Transverse colon (tissue), 4 donors: ENCODE results near the gene CCDC68.

Experiments used
- POLR2A ChIP-seq: fragments of 450-650 bp; IDR thresholded peaks from one replicate; pipeline ENCODE4 v1.6.1; 2016; ENCODE audit warnings: antibody characterized with exemption, mild to moderate bottlenecking, moderate library complexity
- POLR2AphosphoS5 ChIP-seq, 3 donors: sonication (generic); formaldehyde crosslinking; IDR thresholded peaks; one replicate each; pipeline ENCODE4 v1.6.1; 2016; ENCODE audit warnings: antibody characterized with exemption in 3 of 3
- TF ChIP-seq, protein P1 (sequence below), 5 experiments: fragments of 200-600 bp in 3 of 5; fragments of 450-650 bp in 2 of 5; sonication (generic) in 3 of 5; IDR thresholded peaks; 1 replicate in 2 of 5; 2 replicates in 3 of 5; pipeline ENCODE4 v1.5.1; 2016 to 2017; ENCODE audit warnings: antibody characterized with exemption in 5 of 5, inconsistent platforms in 3 of 5, mild to moderate bottlenecking in 2 of 5, moderate library complexity in 1 of 5

GRCh38 chr18:54880395-54881105 is 78.7 kb downstream of the CCDC68 start:
- TF ChIP-seq, protein P1, sequence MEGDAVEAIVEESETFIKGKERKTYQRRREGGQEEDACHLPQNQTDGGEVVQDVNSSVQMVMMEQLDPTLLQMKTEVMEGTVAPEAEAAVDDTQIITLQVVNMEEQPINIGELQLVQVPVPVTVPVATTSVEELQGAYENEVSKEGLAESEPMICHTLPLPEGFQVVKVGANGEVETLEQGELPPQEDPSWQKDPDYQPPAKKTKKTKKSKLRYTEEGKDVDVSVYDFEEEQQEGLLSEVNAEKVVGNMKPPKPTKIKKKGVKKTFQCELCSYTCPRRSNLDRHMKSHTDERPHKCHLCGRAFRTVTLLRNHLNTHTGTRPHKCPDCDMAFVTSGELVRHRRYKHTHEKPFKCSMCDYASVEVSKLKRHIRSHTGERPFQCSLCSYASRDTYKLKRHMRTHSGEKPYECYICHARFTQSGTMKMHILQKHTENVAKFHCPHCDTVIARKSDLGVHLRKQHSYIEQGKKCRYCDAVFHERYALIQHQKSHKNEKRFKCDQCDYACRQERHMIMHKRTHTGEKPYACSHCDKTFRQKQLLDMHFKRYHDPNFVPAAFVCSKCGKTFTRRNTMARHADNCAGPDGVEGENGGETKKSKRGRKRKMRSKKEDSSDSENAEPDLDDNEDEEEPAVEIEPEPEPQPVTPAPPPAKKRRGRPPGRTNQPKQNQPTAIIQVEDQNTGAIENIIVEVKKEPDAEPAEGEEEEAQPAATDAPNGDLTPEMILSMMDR (IDR thresholded peaks at IDR 0.05) = no peak
- TF ChIP-seq POLR2A = no peak
- no peak for TF ChIP-seq POLR2AphosphoS5 (IDR thresholded peaks at IDR 0.05)
